Measurements from ENCODE around the gene MACROD1.
"Not testable (repeated sequence)": the region's sequence is repeated elsewhere in the genome, so short reads cannot be mapped to it uniquely, and the experiment has no call there.

MACROD1 gene

GRCh38 chr11:64052938-64053622, 112.8 kb downstream of the MACROD1 start:
- DNase-seq, result no peak

- no peak for DNase-seq
These were observed 113.5 kb downstream of the MACROD1 start for GRCh38 chr11:64052436-64052835.

- DNase-seq, result no peak
These were observed 114.6 kb downstream of the MACROD1 start for GRCh38 chr11:64051297-64051696.

GRCh38 chr11:64049509-64049908, 116.4 kb downstream of the MACROD1 start:
- DNase-seq, result no peak

GRCh38 chr11:64048042-64048854, 117.7 kb downstream of the MACROD1 start:
- DNase-seq, result no peak

GRCh38 chr11:64047373-64047772, 118.5 kb downstream of the MACROD1 start:
- DNase-seq, result not testable (repeated sequence)

GRCh38 chr11:64045700-64046099, 120.2 kb downstream of the MACROD1 start:
- no peak for DNase-seq

- no peak for DNase-seq
These were observed 121.1 kb downstream of the MACROD1 start for GRCh38 chr11:64044730-64045393.

- DNase-seq, result no peak
These were observed 122.4 kb downstream of the MACROD1 start for GRCh38 chr11:64043545-64043944.

- DNase-seq, result no peak
These were observed 123.6 kb downstream of the MACROD1 start for GRCh38 chr11:64042301-64042700.

GRCh38 chr11:64041846-64042245, 124.1 kb downstream of the MACROD1 start:
- DNase-seq, result no peak

- DNase-seq, result peak in 1 of 2 experiments; percentile 3
These were observed 125.1 kb downstream of the MACROD1 start for GRCh38 chr11:64040684-64041322.

- DNase-seq, result no peak
These were observed 126.8 kb downstream of the MACROD1 start for GRCh38 chr11:64039012-64039665.

GRCh38 chr11:64038500-64038899, 127.4 kb downstream of the MACROD1 start:
- DNase-seq, result no peak

GRCh38 chr11:64037027-64037634, 128.8 kb downstream of the MACROD1 start:
- no peak for DNase-seq

- no peak for DNase-seq
These were observed 129.6 kb downstream of the MACROD1 start for GRCh38 chr11:64036087-64037026.

- DNase-seq, result no peak
These were observed 130.3 kb downstream of the MACROD1 start, which contains the start of gene FLRT1 for GRCh38 chr11:64035576-64035975. Gene FLRT1, plus strand, starts transcription at chr11:64035931. Its CDS starts 80,337 bp downstream, at chr11:64116268.

- DNase-seq, result no peak
These were observed 130.8 kb downstream of the MACROD1 start for GRCh38 chr11:64035081-64035524.

GRCh38 chr11:64034411-64034811, 131.5 kb downstream of the MACROD1 start:
- no peak for DNase-seq

GRCh38 chr11:64032050-64032449, 133.9 kb downstream of the MACROD1 start:
- no peak for DNase-seq

- DNase-seq, result no peak
These were observed 134.9 kb downstream of the MACROD1 start for GRCh38 chr11:64031001-64031400.
